Measurements from ENCODE around the gene COL23A1. TPM values are rescaled to one million over a fixed set of nuclear protein-coding genes. Genes with fewer than 3 reads are reported as not detected.

The COL23A1 gene
- polyA plus RNA-seq, 1 donor (not counting 4 experiments of a cell fraction or from before 2014, with no cell fraction given), result not detected

- Histone ChIP-seq H4K20me1 (ENCODE audit: control insufficient read depth, extremely low read depth, insufficient read depth, low read length) (no peaks in the 10 kb centered on the region), H3K27me3 (ENCODE audit: control insufficient read depth, extremely low read depth, insufficient read depth, low read length) (no peaks in the 10 kb centered on the region), H3K4me2 (ENCODE audit: control insufficient read depth, extremely low read depth, insufficient read depth, low read depth, low read length) (no peak overlapping the region), H2AFZ (ENCODE audit: control insufficient read depth, low read length) (no peak overlapping the region), H3K27ac (ENCODE audit: control insufficient read depth, insufficient read depth, low read length) (no peak overlapping the region), H3K9me3 (ENCODE audit: control insufficient read depth, low read depth, low read length) (no peaks in the 10 kb centered on the region), H3K79me2 (ENCODE audit: control insufficient read depth, insufficient read depth, low read length) (no peaks in the 10 kb centered on the region), H3K4me3 (ENCODE audit: control insufficient read depth in 2 of 3, extremely low read depth in 1 of 3, insufficient read depth in 2 of 3, low read depth in 1 of 3, low read length in 3 of 3) (no peak overlapping the region), H3K36me3 (ENCODE audit: control insufficient read depth in 2 of 2, extremely low read depth in 1 of 2, insufficient read depth in 2 of 2, low read length in 2 of 2) (no peaks in the 10 kb centered on the region), H3K9ac (ENCODE audit: control insufficient read depth, extremely low read depth, insufficient read depth, low read length) (no peak overlapping the region), H3K9me1 (ENCODE audit: control insufficient read depth, extremely low read depth, insufficient read depth, low read length) (no peaks in the 10 kb centered on the region), H3K4me1 (ENCODE audit: control insufficient read depth, extremely low read depth, insufficient read depth, low read length) (no peaks in the 10 kb centered on the region)
- dilution Hi-C loops (cut with MboI; ENCODE audit: extremely low pct_ligation_motif_present, low sequenced_read_pairs), result no loop called here
- TF ChIP-seq EZH2 (IDR thresholded peaks at IDR 0.05; ENCODE audit: low read length), result no peak
- TF ChIP-seq CTCF (optimal IDR thresholded peaks at IDR 0.05 in 1 of 3, IDR thresholded peaks at IDR 0.05 in 1 of 3, conservative IDR thresholded peaks at IDR 0.05 in 1 of 3; ENCODE audit: extremely low read depth in 1 of 3, insufficient read depth in 2 of 3, low read length in 3 of 3), result no peak
- DNase-seq (ENCODE audit: low read depth, low spot score), result no peak
- FAIRE-seq, result no peak
These were observed 202.9 kb downstream of the COL23A1 start for GRCh38 chr5:178387061-178387855.

GRCh38 chr5:178386336-178386931, 203.8 kb downstream of the COL23A1 start:
- TF ChIP-seq CTCF (optimal IDR thresholded peaks at IDR 0.05 in 1 of 3, IDR thresholded peaks at IDR 0.05 in 1 of 3, conservative IDR thresholded peaks at IDR 0.05 in 1 of 3; ENCODE audit: extremely low read depth in 1 of 3, insufficient read depth in 2 of 3, low read length in 3 of 3) (no peak), EZH2 (IDR thresholded peaks at IDR 0.05; ENCODE audit: low read length) (no peak)
- Histone ChIP-seq H3K27me3 (ENCODE audit: control insufficient read depth, extremely low read depth, insufficient read depth, low read length) (no peaks in the 10 kb centered on the region), H3K79me2 (ENCODE audit: control insufficient read depth, insufficient read depth, low read length) (no peaks in the 10 kb centered on the region), H3K9me1 (ENCODE audit: control insufficient read depth, extremely low read depth, insufficient read depth, low read length) (no peaks in the 10 kb centered on the region), H3K4me1 (ENCODE audit: control insufficient read depth, extremely low read depth, insufficient read depth, low read length) (no peaks in the 10 kb centered on the region), H3K9me3 (ENCODE audit: control insufficient read depth, low read depth, low read length) (no peaks in the 10 kb centered on the region), H3K27ac (ENCODE audit: control insufficient read depth, insufficient read depth, low read length) (no peak overlapping the region), H3K4me2 (ENCODE audit: control insufficient read depth, extremely low read depth, insufficient read depth, low read depth, low read length) (no peak overlapping the region), H2AFZ (ENCODE audit: control insufficient read depth, low read length) (no peak overlapping the region), H3K9ac (ENCODE audit: control insufficient read depth, extremely low read depth, insufficient read depth, low read length) (no peak overlapping the region), H4K20me1 (ENCODE audit: control insufficient read depth, extremely low read depth, insufficient read depth, low read length) (no peaks in the 10 kb centered on the region), H3K36me3 (ENCODE audit: control insufficient read depth in 2 of 2, extremely low read depth in 1 of 2, insufficient read depth in 2 of 2, low read length in 2 of 2) (no peaks in the 10 kb centered on the region), H3K4me3 (ENCODE audit: control insufficient read depth in 2 of 3, extremely low read depth in 1 of 3, insufficient read depth in 2 of 3, low read depth in 1 of 3, low read length in 3 of 3) (no peak overlapping the region)
- dilution Hi-C loops (cut with MboI; ENCODE audit: extremely low pct_ligation_motif_present, low sequenced_read_pairs), result no loop called here
- FAIRE-seq, result no peak
- no peak for DNase-seq (ENCODE audit: low read depth, low spot score)
